K562 (cell line): ENCODE results near the gene BCO1. TPM values are rescaled to one million over a fixed set of nuclear protein-coding genes. Genes with fewer than 3 reads are reported as not detected.

Experiments
- CLOCK ChIP-seq: fragments of 250-450 bp; sonication (Bioruptor Pico); IDR thresholded peaks from 2 replicates; pipeline ENCODE4 v1.4.0; 2020; ENCODE audit warnings: mild to moderate bottlenecking, moderate library complexity, borderline replicate concordance
- CUX1 ChIP-seq: fragments of 200-800 bp; sonication (Bioruptor generic); IDR thresholded peaks from 2 replicates; pipeline ENCODE4 v1.6.1; 2016; ENCODE audit warnings: missing genetic modification characterization, missing compliant biosample characterization
- ELF2 ChIP-seq: fragments of 250-450 bp; sonication (Bioruptor Pico); IDR thresholded peaks from 2 replicates; pipeline ENCODE4 v1.5.0; 2021; ENCODE audit warnings: mild to moderate bottlenecking
- ETS2 ChIP-seq: IDR thresholded peaks from 2 replicates; pipeline ENCODE4 v1.6.1; 2016; ENCODE audit warnings: borderline replicate concordance, missing genetic modification characterization, mild to moderate bottlenecking, moderate library complexity, missing compliant biosample characterization; ENCODE audit not compliant: poor library complexity, severe bottlenecking
- FOSL1 ChIP-seq: fragments of 200-800 bp; sonication (Bioruptor generic); conservative IDR thresholded peaks from 2 replicates; pipeline ENCODE4 v1.6.1; 2016; ENCODE audit warnings: missing genetic modification characterization, missing compliant biosample characterization
- GTF2E2 ChIP-seq: fragments of 200-800 bp; sonication (Bioruptor generic); IDR thresholded peaks from 2 replicates; pipeline ENCODE4 v1.6.1; 2016; ENCODE audit warnings: missing genetic modification characterization, missing compliant biosample characterization
- JUNB ChIP-seq: fragments of 450-650 bp; formaldehyde crosslinking; conservative IDR thresholded peaks from 2 replicates; pipeline ENCODE4 v1.4.0; 2020; ENCODE audit warnings: mild to moderate bottlenecking
- KAT2B ChIP-seq: IDR thresholded peaks from one replicate; pipeline ENCODE4 v1.6.1; 2012; ENCODE audit warnings: low read depth, mild to moderate bottlenecking, control low read depth, inconsistent platforms, low read length, moderate library complexity
- NFIX ChIP-seq: fragments of 250-450 bp; sonication (Bioruptor Pico); IDR thresholded peaks from 2 replicates; pipeline ENCODE4 v1.4.0; 2020; ENCODE audit warnings: low read depth, mild to moderate bottlenecking, moderate library complexity
- PPARD ChIP-seq: fragments of 250-450 bp; sonication (Bioruptor Pico); IDR thresholded peaks from 2 replicates; pipeline ENCODE4 v1.8.0; 2022; ENCODE audit warnings: inconsistent platforms, mild to moderate bottlenecking, moderate library complexity
- RNF219 ChIP-seq: fragments of 250-450 bp; sonication (Bioruptor Pico); IDR thresholded peaks from 2 replicates; pipeline ENCODE4 v1.5.0; 2022; ENCODE audit warnings: mild to moderate bottlenecking
- ZBTB12 ChIP-seq: fragments of 250-450 bp; sonication (Bioruptor Pico); IDR thresholded peaks from 2 replicates; pipeline ENCODE4 v1.4.0; 2020
- ZC3H8 ChIP-seq: fragments of 450-650 bp; IDR thresholded peaks from 2 replicates; pipeline ENCODE4 v1.6.1; 2017
- ZNF764 ChIP-seq: fragments of 250-450 bp; sonication (Bioruptor Pico); IDR thresholded peaks from 2 replicates; pipeline ENCODE4 v1.4.0; 2020; ENCODE audit warnings: low read depth, mild to moderate bottlenecking, moderate library complexity
- polyA plus RNA-seq, 8 experiments: library from polyadenylated mRNA; depleted of rRNA in 4 of 8; stranded (reverse) in 5 of 8; unstranded in 3 of 8; fragments of >200 nt; fragmentation: Nextera tagmentation in 2 of 8; fragmentation: Illumina TruSeq in 1 of 8; extraction: Ambion mirVana in 2 of 8; extraction: Trizol in 1 of 8; gene quantifications; 2 replicates each; pipeline versions ENCODE4 v1.2.1 to v1.2.3, GENCODE V29; 2011 to 2014; ENCODE audit warnings: inconsistent platforms in 1 of 8, missing spikeins in 1 of 8
- total RNA-seq, 7 experiments: library from RNA; depleted of rRNA in 6 of 7; stranded (reverse); fragments of >200 nt in 6 of 7; fragmentation: Illumina TruSeq in 2 of 7; extraction: Trizol in 2 of 7; gene quantifications; 2 replicates each; pipeline versions ENCODE4 v1.2.1 to v1.2.3, GENCODE V29; 2011 to 2021; ENCODE audit warnings: low replicate concordance in 1 of 7
- TF ChIP-seq, protein P1 (sequence below): fragments of 450-650 bp; IDR thresholded peaks from 2 replicates; pipeline ENCODE4 v1.6.1; 2016

The BCO1 gene
- total and polyA plus RNA-seq, 9 of the 15 experiments (the other 6 are each of a cell fraction or from before 2014, with no cell fraction given) = not detected

- TF ChIP-seq, protein P1, sequence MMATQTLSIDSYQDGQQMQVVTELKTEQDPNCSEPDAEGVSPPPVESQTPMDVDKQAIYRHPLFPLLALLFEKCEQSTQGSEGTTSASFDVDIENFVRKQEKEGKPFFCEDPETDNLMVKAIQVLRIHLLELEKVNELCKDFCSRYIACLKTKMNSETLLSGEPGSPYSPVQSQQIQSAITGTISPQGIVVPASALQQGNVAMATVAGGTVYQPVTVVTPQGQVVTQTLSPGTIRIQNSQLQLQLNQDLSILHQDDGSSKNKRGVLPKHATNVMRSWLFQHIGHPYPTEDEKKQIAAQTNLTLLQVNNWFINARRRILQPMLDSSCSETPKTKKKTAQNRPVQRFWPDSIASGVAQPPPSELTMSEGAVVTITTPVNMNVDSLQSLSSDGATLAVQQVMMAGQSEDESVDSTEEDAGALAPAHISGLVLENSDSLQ = no peak
- TF ChIP-seq JUNB (CRISPR knock-in tag) (no peak), CLOCK (CRISPR knock-in tag) (no peak), FOSL1 (tag) (peak; percentile 59), ZBTB12 (CRISPR knock-in tag) (peak; percentile 98), PPARD (CRISPR knock-in tag) (no peak), ELF2 (no peak), ZC3H8 (no peak), NFIX (CRISPR knock-in tag) (no peak), ETS2 (tag) (no peak), GTF2E2 (tag) (peak; percentile 63; the same call in 1 of the 2 replicates), KAT2B (no peak), CUX1 (no peak), ZNF764 (CRISPR knock-in tag) (no peak), RNF219 (CRISPR knock-in tag) (no peak)
These were observed 76.2 kb downstream of the BCO1 start, which contains the start of gene GAN (continued) for GRCh38 chr16:81314603-81315270.
